Trophoblast cell (in vitro differentiated cells and primary cell): ENCODE data around the gene PPP1R7.

Experiments used
- DNase-seq, 2 donors: peaks; one replicate each; pipeline ENCODE4 v3.0.0-alpha.2; 2016
- H2AFZ ChIP-seq: 2 replicates; pipeline ENCODE4 v1.6.1; 2013; ENCODE audit warnings: low read length, moderate library complexity, mild to moderate bottlenecking; ENCODE audit not compliant: insufficient read depth, poor library complexity
- H2AK5ac ChIP-seq: 2 replicates; pipeline ENCODE4 v1.6.1; 2013; ENCODE audit warnings: mild to moderate bottlenecking, low read length
- H2BK120ac ChIP-seq: 2 replicates; pipeline ENCODE4 v1.6.1; 2013; ENCODE audit warnings: low read length, mild to moderate bottlenecking, moderate library complexity; ENCODE audit not compliant: insufficient read depth, poor library complexity
- H2BK12ac ChIP-seq: 2 replicates; pipeline ENCODE4 v1.6.1; 2013; ENCODE audit warnings: mild to moderate bottlenecking, low read length, moderate library complexity
- H2BK5ac ChIP-seq: 2 replicates; pipeline ENCODE4 v1.6.1; 2013; ENCODE audit warnings: low read length, low read depth, moderate library complexity, mild to moderate bottlenecking; ENCODE audit not compliant: poor library complexity
- H3K14ac ChIP-seq: 2 replicates; pipeline ENCODE4 v1.6.1; 2013; ENCODE audit warnings: mild to moderate bottlenecking, low read length
- H3K18ac ChIP-seq: 2 replicates; pipeline ENCODE4 v1.6.1; 2013; ENCODE audit warnings: mild to moderate bottlenecking, low read length
- H3K23ac ChIP-seq: 2 replicates; pipeline ENCODE4 v1.6.1; 2013; ENCODE audit warnings: low read length
- H3K27ac ChIP-seq: 2 replicates; pipeline ENCODE4 v1.5.1; 2013; ENCODE audit warnings: low read depth, mild to moderate bottlenecking, inconsistent platforms, low read length, moderate library complexity
- H3K27me3 ChIP-seq: 2 replicates; pipeline ENCODE4 v1.6.1; 2013; ENCODE audit warnings: inconsistent platforms, mild to moderate bottlenecking, low read length, moderate library complexity; ENCODE audit not compliant: insufficient read depth
- H3K36me3 ChIP-seq, 2 experiments: 1 replicate in 1 of 2; 2 replicates in 1 of 2; pipeline ENCODE4 v1.6.1; 2013; ENCODE audit warnings: low read length in 2 of 2, mild to moderate bottlenecking in 2 of 2, moderate library complexity in 1 of 2; ENCODE audit not compliant: insufficient read depth in 2 of 2, control insufficient read depth in 1 of 2
- H3K4ac ChIP-seq: 2 replicates; pipeline ENCODE4 v1.6.1; 2013; ENCODE audit warnings: low read depth, mild to moderate bottlenecking, low read length, moderate library complexity
- H3K4me1 ChIP-seq, 2 experiments: 1 replicate in 1 of 2; 2 replicates in 1 of 2; pipeline ENCODE4 v1.6.1; 2013; ENCODE audit warnings: low read length in 2 of 2, mild to moderate bottlenecking in 2 of 2, moderate library complexity in 1 of 2; ENCODE audit not compliant: insufficient read depth in 2 of 2, control insufficient read depth in 1 of 2
- H3K4me2 ChIP-seq: 2 replicates; pipeline ENCODE4 v1.6.1; 2013; ENCODE audit warnings: inconsistent platforms, mild to moderate bottlenecking, low read length, moderate library complexity
- H3K4me3 ChIP-seq: 2 replicates; pipeline ENCODE4 v1.5.1; 2013; ENCODE audit warnings: mild to moderate bottlenecking, low read depth, low read length, inconsistent platforms
- H3K79me1 ChIP-seq: one replicate; pipeline ENCODE4 v1.6.1; 2013; ENCODE audit warnings: low read length
- H3K79me2 ChIP-seq: 2 replicates; pipeline ENCODE4 v1.6.1; 2013; ENCODE audit warnings: low read length, mild to moderate bottlenecking; ENCODE audit not compliant: control insufficient read depth, insufficient read depth, poor library complexity
- H3K9ac ChIP-seq: 2 replicates; pipeline ENCODE4 v1.6.1; 2013; ENCODE audit warnings: mild to moderate bottlenecking, low read length
- H3K9me3 ChIP-seq: 2 replicates; pipeline ENCODE4 v1.6.1; 2013; ENCODE audit warnings: low read depth, mild to moderate bottlenecking, control low read depth, inconsistent platforms, low read length; ENCODE audit not compliant: insufficient read depth
- H4K12ac ChIP-seq: 2 replicates; pipeline ENCODE4 v1.6.1; 2013; ENCODE audit warnings: low read depth, mild to moderate bottlenecking, low read length, moderate library complexity
- H4K8ac ChIP-seq: 2 replicates; pipeline ENCODE4 v1.6.1; 2013; ENCODE audit warnings: low read depth, mild to moderate bottlenecking, low read length, moderate library complexity
- H4K91ac ChIP-seq: one replicate; pipeline ENCODE4 v1.6.1; 2013; ENCODE audit warnings: low read depth, mild to moderate bottlenecking, low read length, moderate library complexity
- WGBS: extraction: QIAGEN DNeasy Blood & Tissue Kit; methylation state at CpG from one replicate; pipeline ENCODE4 v1.1.7; 2013; ENCODE audit warnings: missing lambda C conversion rate; ENCODE audit not compliant: insufficient read length, insufficient coverage; ENCODE audit errors: extremely low coverage; 5-methylcytosine and 5-hydroxymethylcytosine counted together

PPP1R7 gene

DNA sequence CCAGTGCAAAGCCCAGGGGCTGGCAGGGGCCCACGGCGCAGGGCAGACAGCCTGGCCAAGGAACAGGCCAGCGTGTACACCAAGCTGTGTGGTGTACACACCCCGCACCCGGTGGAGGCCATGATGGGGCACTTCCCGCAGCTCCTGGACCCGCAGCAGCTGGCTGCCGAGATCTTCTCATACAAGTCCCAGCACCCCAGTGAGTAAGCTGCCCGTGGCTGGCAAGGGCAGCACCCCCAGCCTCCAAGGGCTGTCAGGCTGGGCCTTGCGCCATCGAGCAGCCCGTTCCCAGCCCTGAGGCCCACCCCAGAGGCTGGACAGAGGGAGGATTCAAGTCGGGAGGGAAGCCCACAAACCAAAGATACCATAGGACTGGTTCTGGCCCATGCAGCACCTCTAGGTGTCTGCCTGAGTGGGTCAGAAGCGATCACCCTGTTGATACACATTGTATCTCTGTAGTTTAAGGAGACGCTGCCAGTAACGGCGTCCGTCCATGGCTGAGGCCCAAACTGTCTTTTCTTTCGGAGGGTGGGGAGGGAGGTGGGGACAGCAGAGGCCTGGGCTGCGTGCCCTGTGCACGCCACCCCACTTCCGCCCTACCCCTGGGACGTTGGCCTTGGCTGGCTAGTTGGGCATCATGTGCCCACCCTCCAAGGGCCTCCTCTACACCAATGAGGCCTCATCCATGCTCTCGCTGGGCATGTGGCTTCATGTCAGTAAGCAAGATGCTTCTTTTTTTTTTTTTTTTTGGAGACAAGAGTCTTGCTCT lies 31.3 kb upstream of the PPP1R7 start:
- Histone ChIP-seq H4K12ac (no peak overlapping the region), H3K27me3 (no peaks in the 10 kb centered on the region), H3K36me3 (peaks cover 9 to 18% of the 10 kb centered on the region in 2 experiments), H3K23ac (no peak overlapping the region), H2AK5ac (no peak overlapping the region), H4K91ac (no peak overlapping the region), H3K27ac (no peak overlapping the region), H3K18ac (no peak overlapping the region), H3K9me3 (peaks cover 2% of the 10 kb centered on the region), H3K4me3 (no peak overlapping the region), H4K8ac (no peak overlapping the region), H3K4me2 (no peak overlapping the region), H3K79me2 (no peaks in the 10 kb centered on the region), H2BK12ac (no peak overlapping the region), H3K9ac (no peak overlapping the region), H2BK120ac (no peak overlapping the region), H3K4ac (no peak overlapping the region), H2BK5ac (no peak overlapping the region), H2AFZ (no peak overlapping the region), H3K14ac (no peak overlapping the region), H3K4me1 (no peaks in the 10 kb centered on the region), H3K79me1 (no peaks in the 10 kb centered on the region)
- no CpG with 5 or more reads among the region's 24 CpGs for WGBS
- no peak for DNase-seq

DNA sequence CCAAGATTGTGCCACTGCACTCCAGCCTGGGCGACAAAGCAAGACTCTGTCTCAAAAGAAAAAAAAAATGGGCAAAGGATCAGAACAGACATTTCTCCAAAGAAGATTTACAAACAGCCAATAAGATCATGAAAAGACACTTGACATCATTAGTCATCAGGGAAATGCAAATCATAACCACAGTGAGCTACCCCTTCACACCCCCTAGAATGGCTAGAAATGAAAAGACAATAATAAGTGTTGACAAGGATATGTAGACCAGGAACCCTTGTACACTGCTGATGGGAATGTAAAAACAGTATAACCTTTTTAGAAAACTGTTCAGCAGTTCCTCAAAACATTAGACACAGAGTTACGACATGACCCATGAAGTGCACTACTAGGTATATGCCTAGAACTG lies 29.8 kb upstream of the PPP1R7 start:
- Histone ChIP-seq H3K36me3 (peaks cover 7 to 17% of the 10 kb centered on the region in 2 experiments), H3K4me1 (no peaks in the 10 kb centered on the region), H2BK5ac (no peak overlapping the region)

DNA sequence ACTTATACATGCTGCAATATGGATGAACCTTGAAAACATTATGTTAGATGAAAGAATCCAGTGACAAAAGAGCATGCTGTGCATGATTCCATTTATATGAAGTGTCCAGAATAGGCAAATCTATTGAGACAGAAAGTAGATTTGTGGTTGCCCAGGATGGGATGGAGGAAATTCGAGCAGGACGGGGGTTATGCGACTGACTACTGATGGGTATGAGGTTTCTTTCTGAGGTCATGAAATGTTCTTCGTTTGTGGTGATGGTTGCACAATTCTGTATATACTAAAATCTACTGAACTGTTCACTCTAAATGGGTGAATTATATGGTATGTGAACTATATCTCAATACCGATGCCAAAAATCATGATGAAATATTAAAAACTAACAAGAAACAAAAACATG lies 29.3 kb upstream of the PPP1R7 start:
- H3K4ac ChIP-seq, result no peak overlapping the region
- H3K4me2 ChIP-seq, result no peak overlapping the region
- no peaks in the 10 kb centered on the region for H3K27me3 ChIP-seq
- peaks cover 2% of the 10 kb centered on the region for H3K9me3 ChIP-seq
- H3K23ac ChIP-seq, result no peak overlapping the region
- H3K14ac ChIP-seq, result no peak overlapping the region
- H3K27ac ChIP-seq, result no peak overlapping the region
- H3K9ac ChIP-seq, result no peak overlapping the region
- DNase-seq, result no peak
- H2AFZ ChIP-seq, result no peak overlapping the region
- no peak overlapping the region for H2BK120ac ChIP-seq
- H3K79me2 ChIP-seq, result no peaks in the 10 kb centered on the region
- H3K4me1 ChIP-seq, result no peaks in the 10 kb centered on the region
- no peak overlapping the region for H4K12ac ChIP-seq
- H4K8ac ChIP-seq, result no peak overlapping the region
- WGBS, result no CpG with 5 or more reads among the region's 5 CpGs
- H3K18ac ChIP-seq, result no peak overlapping the region
- H3K36me3 ChIP-seq, result peaks cover 9 to 18% of the 10 kb centered on the region in 2 experiments
- H2AK5ac ChIP-seq, result no peak overlapping the region
- H2BK12ac ChIP-seq, result no peak overlapping the region
- no peak overlapping the region for H4K91ac ChIP-seq
- no peaks in the 10 kb centered on the region for H3K79me1 ChIP-seq
- H2BK5ac ChIP-seq, result no peak overlapping the region
- H3K4me3 ChIP-seq, result no peak overlapping the region

More for the DNA sequence above, 29.8 kb upstream of the PPP1R7 start:
- no peak overlapping the region for H2BK12ac ChIP-seq
- no peaks in the 10 kb centered on the region for H3K27me3 ChIP-seq
- H4K91ac ChIP-seq, result no peak overlapping the region
- no peak overlapping the region for H4K12ac ChIP-seq
- H3K79me2 ChIP-seq, result no peaks in the 10 kb centered on the region
- H2AK5ac ChIP-seq, result no peak overlapping the region
- H4K8ac ChIP-seq, result no peak overlapping the region
- no peak overlapping the region for H3K4ac ChIP-seq
- no peak overlapping the region for H3K27ac ChIP-seq
- H3K4me2 ChIP-seq, result no peak overlapping the region
- H3K9me3 ChIP-seq, result peaks cover 2% of the 10 kb centered on the region
- no peak overlapping the region for H3K23ac ChIP-seq
- H3K79me1 ChIP-seq, result no peaks in the 10 kb centered on the region
- WGBS, result no CpG with 5 or more reads among the region's 2 CpGs
- H3K14ac ChIP-seq, result no peak overlapping the region
- H2AFZ ChIP-seq, result no peak overlapping the region
- no peak overlapping the region for H2BK120ac ChIP-seq
- no peak overlapping the region for H3K4me3 ChIP-seq
- no peak for DNase-seq
- no peak overlapping the region for H3K18ac ChIP-seq
- H3K9ac ChIP-seq, result no peak overlapping the region

DNA sequence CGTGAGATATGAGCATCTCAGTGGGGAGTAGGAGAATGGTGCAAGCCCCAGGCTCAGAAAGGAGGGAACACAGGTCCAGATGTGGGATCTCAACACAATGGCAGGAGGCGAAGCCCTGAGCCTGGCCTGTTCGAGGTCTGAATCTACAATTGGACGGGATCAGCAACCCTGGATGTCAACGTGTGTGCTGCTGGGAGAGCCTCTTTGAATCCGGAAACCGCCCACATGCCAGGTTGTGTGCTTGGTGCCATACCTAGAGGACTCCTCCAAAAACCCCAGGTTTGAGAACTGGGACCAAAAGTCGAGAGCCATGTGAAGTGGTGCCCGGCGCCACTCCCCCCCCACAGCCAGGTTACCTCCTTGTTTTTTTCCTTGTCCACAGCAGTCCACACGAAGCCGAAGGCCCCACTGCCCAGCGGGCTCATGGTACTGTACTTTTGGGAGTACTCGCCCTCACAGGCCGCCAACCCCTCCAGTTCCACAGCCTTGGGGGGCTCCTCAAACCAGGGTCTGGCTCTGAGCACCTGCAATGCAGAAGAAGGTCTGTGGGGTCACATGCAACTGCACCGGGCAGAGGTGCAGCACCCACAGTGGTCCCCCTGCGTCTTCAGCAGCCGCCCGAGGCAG lies 27.8 kb upstream of the PPP1R7 start:
- Histone ChIP-seq H3K23ac (no peak overlapping the region), H3K4me2 (no peak overlapping the region), H3K36me3 (peaks cover 21 to 22% of the 10 kb centered on the region in 2 experiments), H2BK5ac (no peak overlapping the region), H4K12ac (no peak overlapping the region), H3K9ac (no peak overlapping the region), H2BK120ac (no peak overlapping the region), H3K4ac (no peak overlapping the region), H4K91ac (no peak overlapping the region), H3K79me2 (no peaks in the 10 kb centered on the region), H3K4me1 (no peaks in the 10 kb centered on the region), H3K4me3 (no peak overlapping the region), H3K27me3 (no peaks in the 10 kb centered on the region), H3K79me1 (no peaks in the 10 kb centered on the region), H3K18ac (no peak overlapping the region), H3K27ac (no peak overlapping the region), H2AFZ (no peak overlapping the region), H4K8ac (no peak overlapping the region), H3K14ac (no peak overlapping the region), H2AK5ac (no peak overlapping the region), H3K9me3 (peaks cover 2% of the 10 kb centered on the region), H2BK12ac (no peak overlapping the region)
- no peak for DNase-seq
- WGBS, result no CpG with 5 or more reads among the region's 19 CpGs
